Dendritic cell treated with granulocyte-macrophage colony-stimulating factor and Interleukin-4, amounts not matched to agents 40 ng/mL and 50 ng/mL, for 4 days (primary cell): ENCODE measurements around the gene CYGB.

ENCODE experiments used
- H3K27ac Mint-ChIP-seq: one replicate; pipeline ENCODE4 v1.8.0; 2022; ENCODE audit warnings: mild to moderate bottlenecking, mixed read lengths
- H3K27me3 Mint-ChIP-seq: one replicate; pipeline ENCODE4 v1.8.0; 2022; ENCODE audit warnings: mild to moderate bottlenecking, mixed read lengths
- H3K36me3 Mint-ChIP-seq: one replicate; pipeline ENCODE4 v1.8.0; 2022; ENCODE audit warnings: low read depth, mixed read lengths
- H3K4me1 Mint-ChIP-seq: one replicate; pipeline ENCODE4 v1.8.0; 2022; ENCODE audit warnings: low read depth, mixed read lengths
- H3K4me3 Mint-ChIP-seq: one replicate; pipeline ENCODE4 v1.8.0; 2022; ENCODE audit warnings: mild to moderate bottlenecking, moderate library complexity, mixed read lengths
- H3K9me3 Mint-ChIP-seq: one replicate; pipeline ENCODE4 v1.8.0; 2022; ENCODE audit warnings: mixed read lengths
- intact Hi-C: fragments of 100-400 bp; cut with micrococcal nuclease; formaldehyde crosslinking; loops from one replicate; pipeline ENCODE4 v1.15.0; 2022

Gene CYGB

DNA sequence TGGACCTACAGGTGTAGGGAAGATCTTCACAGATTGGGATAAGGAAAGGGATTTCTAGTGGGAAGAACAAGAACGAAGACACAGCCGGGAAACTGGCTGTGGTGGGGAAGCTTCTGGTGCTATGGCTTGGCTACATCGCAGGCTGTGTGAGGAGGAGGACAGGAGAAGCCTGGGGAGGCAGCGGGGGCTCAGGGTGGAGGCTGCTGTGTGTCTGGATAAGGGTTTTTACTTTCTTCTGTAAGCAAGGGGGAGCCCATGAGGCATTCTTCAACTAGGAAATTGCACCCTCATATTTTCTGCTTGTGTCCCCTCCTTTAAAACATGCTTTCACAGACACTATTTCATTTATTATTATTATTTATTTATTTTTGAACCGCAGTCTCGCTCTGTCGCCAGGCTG is 33.4 kb downstream of the CYGB start:
- Mint-ChIP-seq H3K4me3 (no peak overlapping the region), H3K36me3 (peaks cover 7% of the 10 kb centered on the region), H3K9me3 (no peaks in the 10 kb centered on the region), H3K27me3 (peaks cover 18% of the 10 kb centered on the region), H3K27ac (peak overlapping the region; percentile 35), H3K4me1 (peaks cover 56% of the 10 kb centered on the region)
- intact Hi-C loops = no loop called here

DNA sequence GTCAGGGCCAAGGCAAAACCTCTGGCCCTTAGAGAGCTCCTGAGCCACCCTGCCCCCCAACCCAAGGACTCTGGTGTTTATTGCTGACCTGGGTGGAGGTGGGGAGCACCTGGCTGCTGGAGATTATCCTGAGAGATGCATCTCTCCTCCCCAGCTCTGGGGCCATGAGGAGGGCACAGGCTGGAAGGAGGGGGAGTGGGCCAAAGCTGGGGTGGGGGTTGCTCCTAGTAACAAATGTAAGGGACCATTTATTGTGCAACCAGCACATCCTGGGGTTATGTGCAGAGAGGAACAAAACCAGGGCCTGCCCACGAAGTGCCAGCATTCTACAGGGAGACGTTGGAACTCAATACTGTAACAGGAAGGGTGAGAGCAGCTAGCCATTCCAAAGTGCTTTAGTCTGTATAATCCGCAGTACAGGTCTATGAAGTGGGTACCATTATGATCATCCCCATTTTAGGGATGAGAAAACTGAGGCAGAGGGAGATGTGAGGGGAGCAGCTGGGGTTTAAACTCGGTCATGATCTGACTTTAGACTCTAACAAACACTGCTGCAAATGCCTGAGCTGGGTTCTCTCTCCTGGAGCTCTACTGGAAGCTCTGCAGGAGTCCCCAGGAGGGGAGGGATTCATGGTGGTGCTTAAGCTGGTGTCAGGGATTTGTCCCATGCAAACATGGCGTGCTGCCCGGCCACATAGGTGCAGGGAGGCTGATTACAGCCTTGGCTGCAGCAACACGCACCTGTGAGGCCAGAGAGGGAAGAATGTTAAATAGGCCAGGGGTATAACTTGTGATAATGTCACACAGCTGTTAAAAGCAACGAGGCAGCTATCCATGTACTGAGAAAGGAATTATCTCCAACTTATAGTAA is 34.9 kb downstream of the CYGB start:
- H3K36me3 Mint-ChIP-seq = peaks cover 16% of the 10 kb centered on the region
- no peaks in the 10 kb centered on the region for H3K9me3 Mint-ChIP-seq
- peaks cover 71% of the 10 kb centered on the region for H3K4me1 Mint-ChIP-seq
- no peak overlapping the region for H3K4me3 Mint-ChIP-seq
- peaks cover 6% of the 10 kb centered on the region for H3K27me3 Mint-ChIP-seq
- H3K27ac Mint-ChIP-seq = peak overlapping the region; percentile 88
- intact Hi-C loops = no loop called here

DNA sequence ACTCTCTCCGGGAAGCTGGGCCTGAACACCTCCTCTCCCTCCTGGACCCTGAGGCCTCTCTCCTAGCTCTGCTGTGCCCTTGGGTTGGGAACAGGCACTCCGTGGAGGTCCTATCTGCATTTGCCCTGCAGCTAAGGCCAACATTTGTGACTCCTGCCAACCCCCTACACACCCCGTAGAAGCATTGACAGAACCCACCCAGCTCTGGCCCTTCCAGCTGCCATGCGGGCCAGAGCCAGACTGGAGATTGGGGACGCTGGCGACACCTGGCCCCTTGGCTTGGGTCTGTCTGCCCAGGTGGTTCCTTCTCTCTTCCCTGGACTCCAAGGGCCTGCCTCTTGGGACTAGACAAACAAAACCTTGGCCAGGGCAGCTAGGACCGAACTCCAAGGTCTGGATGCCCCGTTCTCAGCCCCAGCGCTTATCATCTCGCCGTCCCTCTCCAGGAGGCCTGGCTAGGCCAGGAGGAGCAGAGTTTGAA is 35.6 kb downstream of the CYGB start:
- H3K9me3 Mint-ChIP-seq = no peaks in the 10 kb centered on the region

DNA sequence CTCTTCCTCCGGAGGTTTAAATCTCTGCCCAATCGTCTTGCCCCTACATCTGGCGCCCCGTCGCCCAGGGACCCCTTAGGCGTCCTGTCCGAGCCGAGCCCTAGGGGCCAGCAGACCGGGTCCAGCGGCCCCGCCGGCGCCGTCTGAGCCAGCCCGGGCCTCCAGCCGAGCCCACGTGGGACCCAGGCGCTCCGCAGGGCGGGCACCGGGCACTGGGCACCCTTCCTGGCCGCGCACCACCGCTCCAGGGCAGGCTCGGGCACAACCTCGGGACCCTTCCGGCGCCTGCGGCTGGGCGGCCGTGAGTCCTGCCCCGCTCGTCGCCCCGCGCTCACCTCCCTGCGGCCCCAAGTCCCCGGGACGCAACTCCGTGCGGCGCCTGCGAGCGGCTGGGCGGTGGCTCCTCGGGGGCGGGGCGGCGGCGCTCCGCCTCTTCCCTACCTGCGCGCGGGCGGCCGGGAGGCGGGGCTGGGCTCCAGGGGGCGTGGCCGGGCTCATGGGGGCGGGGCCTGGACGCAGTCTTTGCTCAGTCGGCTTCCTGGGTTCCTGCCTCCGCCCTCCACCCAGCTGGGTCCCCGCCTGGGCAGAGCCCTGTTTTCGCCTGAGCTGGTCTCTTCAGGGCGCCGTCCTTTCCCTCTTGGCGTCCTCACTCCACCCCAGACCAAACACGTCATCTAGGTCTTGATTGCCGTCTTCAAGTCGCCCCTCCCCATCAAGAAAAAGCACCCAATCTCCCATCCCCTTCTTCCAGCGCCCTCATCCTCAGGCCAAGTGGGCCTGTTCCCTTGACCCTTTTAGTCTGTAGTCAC is 36.3 kb downstream of the CYGB start, which contains the start of gene RHBDF2:
Gene RHBDF2, minus strand, starts transcription at position 406 of the 809 bp plus-strand sequence. CDS start 19,899 bp downstream, outside the sequence.
- Mint-ChIP-seq H3K9me3 (no peaks in the 10 kb centered on the region), H3K4me1 (peaks cover 77% of the 10 kb centered on the region), H3K27me3 (no peaks in the 10 kb centered on the region)

More for the DNA sequence above, 35.6 kb downstream of the CYGB start:
- Mint-ChIP-seq H3K4me3 (peak overlapping the region; percentile 87), H3K4me1 (peaks cover 76% of the 10 kb centered on the region), H3K27me3 (peaks cover 1% of the 10 kb centered on the region), H3K36me3 (peaks cover 23% of the 10 kb centered on the region), H3K27ac (peak overlapping the region; percentile 88)
- intact Hi-C loops = loop anchor here (1.0 kb wide), 1 partner anchor 10 kb away; no protein-coding TSS in a partner anchor

DNA sequence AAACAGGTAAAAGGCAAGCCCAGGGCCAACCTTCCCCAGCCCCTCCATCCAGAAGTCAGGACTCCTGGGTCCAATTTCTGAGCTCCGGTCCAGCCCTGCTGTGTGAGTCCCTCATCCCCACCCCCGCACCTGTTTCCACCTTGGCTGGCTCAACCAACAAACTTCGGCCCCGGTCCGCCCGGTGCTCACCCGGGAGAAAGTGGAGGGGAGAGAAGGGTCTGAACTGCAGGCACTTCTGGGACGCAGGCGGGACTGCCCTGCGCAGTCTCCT is 36.8 kb downstream of the CYGB start:
- peak overlapping the region; percentile 88 for H3K27ac Mint-ChIP-seq
- H3K36me3 Mint-ChIP-seq = peaks cover 32% of the 10 kb centered on the region
- H3K4me3 Mint-ChIP-seq = peak overlapping the region; percentile 87
- intact Hi-C loops = loop anchor here (1.0 kb wide), 1 partner anchor 8 kb away; no protein-coding TSS in a partner anchor
- H3K27me3 Mint-ChIP-seq = no peaks in the 10 kb centered on the region
- peaks cover 78% of the 10 kb centered on the region for H3K4me1 Mint-ChIP-seq
- H3K9me3 Mint-ChIP-seq = no peaks in the 10 kb centered on the region

More for the DNA sequence above, 36.3 kb downstream of the CYGB start, which contains the start of gene RHBDF2:
- H3K27ac Mint-ChIP-seq = peak within 1 kb of the TSS; percentile 88
- H3K4me3 Mint-ChIP-seq = peak within 1 kb of the TSS; percentile 87
- intact Hi-C loops = loop anchor here (1.0 kb wide), 1 partner anchor 9 kb away; no protein-coding TSS in a partner anchor
- peaks cover 30% of the 10 kb centered on the region for H3K36me3 Mint-ChIP-seq

DNA sequence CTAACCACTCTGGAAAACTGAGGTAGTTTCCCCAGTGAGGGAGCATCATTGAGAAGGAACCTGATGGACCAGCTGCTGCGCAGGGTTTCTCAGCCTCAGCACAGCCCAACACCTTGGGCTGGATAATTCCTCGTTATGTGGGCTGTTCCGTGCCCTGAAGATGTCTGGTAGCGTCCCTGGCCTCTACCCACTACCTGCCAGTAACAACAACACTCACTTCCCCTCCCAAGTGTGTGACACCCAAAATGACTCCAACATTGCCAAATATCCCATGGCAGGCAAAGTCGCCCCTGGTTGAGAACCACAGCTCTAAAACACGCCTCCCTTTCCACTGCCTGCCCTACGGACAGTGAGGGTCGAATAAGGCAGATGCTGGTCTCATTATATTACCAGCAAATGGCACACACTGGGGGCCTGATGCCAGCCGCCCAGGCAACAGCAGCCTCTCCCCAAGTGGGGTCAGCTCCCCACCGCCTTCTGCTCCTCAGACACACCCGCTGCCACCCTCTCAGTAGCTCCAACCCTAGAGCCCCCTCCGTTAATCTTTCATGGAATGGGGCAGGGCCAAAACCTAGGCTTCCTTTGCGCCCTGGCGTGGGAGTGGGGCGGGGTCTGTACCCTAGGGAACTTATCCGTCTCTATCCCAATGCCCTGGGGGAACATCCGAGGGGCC is 37.3 kb downstream of the CYGB start:
- peak overlapping the region; percentile 88 for H3K27ac Mint-ChIP-seq
- no peaks in the 10 kb centered on the region for H3K9me3 Mint-ChIP-seq
- no peaks in the 10 kb centered on the region for H3K27me3 Mint-ChIP-seq
- H3K4me1 Mint-ChIP-seq = peaks cover 83% of the 10 kb centered on the region
- intact Hi-C loops = no loop called here
- H3K4me3 Mint-ChIP-seq = peak overlapping the region; percentile 87
- peaks cover 32% of the 10 kb centered on the region for H3K36me3 Mint-ChIP-seq

DNA sequence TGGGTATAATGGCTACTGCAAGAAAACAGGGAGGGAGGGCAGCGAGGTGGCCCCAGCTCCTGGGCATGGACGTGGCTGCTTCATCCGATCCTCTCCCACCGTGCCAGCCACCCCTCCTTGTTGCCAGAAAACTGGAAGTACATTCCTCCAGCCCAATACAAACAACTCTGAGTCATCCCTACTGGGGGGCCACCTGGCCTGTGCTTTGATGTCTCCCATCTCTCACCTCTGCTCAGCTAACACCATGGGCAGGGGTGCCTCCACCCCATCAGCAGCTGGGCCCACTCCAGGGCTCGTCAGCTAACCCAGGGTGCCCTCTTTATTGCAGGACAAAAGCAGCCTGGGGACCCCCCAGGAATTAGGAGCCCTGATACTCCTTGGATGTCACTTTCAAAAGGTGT is 38.2 kb downstream of the CYGB start:
- Mint-ChIP-seq H3K27ac (peak overlapping the region; percentile 79), H3K9me3 (no peaks in the 10 kb centered on the region), H3K27me3 (no peaks in the 10 kb centered on the region), H3K36me3 (peaks cover 32% of the 10 kb centered on the region), H3K4me3 (no peak overlapping the region), H3K4me1 (peaks cover 90% of the 10 kb centered on the region)
- intact Hi-C loops = loop anchor here (10.0 kb wide), 1 partner anchor 114 kb away; the partner anchor contains the start of gene SPHK1

DNA sequence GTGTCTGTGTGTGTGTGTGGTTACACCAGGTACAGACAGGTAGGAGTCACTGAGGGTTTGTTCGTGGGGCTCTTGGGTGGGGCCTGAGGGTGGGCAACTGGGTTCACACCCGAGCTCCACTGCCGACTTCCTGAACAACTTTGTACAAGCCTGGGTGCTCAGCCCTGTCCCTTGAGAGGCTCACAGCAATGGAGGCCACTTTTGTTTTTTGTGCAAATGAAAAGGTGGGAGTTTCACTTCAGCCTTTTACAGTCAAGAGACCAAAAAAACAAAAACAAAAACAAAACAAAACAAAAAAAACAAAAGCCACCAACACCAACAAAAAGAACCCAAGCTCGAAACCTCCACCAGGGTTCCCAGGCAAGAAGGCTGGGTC is 38.6 kb downstream of the CYGB start:
- intact Hi-C loops = loop anchor here (10.0 kb wide), 1 partner anchor 114 kb away; the partner anchor contains the start of gene SPHK1
- no peaks in the 10 kb centered on the region for H3K27me3 Mint-ChIP-seq
- no peak overlapping the region for H3K4me3 Mint-ChIP-seq
- peaks cover 32% of the 10 kb centered on the region for H3K36me3 Mint-ChIP-seq
- H3K27ac Mint-ChIP-seq = peak overlapping the region; percentile 79
- H3K4me1 Mint-ChIP-seq = peaks cover 90% of the 10 kb centered on the region
- H3K9me3 Mint-ChIP-seq = no peaks in the 10 kb centered on the region

DNA sequence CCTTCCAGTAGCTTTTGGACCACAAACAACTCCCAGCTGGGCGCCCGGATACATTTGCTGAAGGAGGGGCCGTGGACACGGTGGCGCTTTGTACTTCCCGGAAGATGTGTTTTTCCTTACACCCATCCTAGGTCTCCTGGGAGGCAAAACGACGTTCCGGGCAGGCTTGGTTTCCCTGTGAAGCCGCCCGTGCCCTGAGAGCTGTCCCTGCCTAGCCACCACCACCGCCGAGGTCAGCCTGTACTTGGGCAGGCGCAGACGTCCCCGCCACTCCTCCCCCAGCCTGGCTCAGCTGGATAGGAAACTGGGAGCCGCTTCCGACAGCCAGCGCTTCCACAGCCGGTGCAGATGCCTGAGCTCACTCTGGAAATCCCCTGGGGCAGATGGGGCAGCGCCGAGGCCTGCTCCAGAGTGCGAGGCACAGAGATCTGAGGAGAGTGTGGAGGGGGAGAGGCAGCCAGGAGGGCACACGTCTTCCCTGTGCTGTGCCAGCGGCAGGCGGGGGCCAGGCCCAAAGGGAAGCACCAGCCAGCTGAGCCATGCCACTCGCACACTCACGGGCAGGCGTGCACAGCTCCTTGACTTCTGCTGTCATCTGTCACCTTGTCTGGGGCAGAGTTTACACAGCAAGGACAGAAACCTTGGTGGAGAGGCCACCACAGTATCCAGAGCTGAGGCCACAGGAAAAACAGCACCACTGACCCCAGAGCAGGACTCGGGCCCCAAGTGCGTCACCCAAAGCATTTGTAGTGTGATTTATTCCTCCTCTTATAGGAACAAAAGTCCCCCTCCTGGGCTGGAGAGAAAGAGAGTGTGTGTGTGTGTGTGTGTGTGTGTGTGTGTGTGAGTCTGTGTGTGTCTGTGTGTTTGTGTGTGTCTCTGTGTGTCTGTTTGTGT is 39.3 kb downstream of the CYGB start:
- peaks cover 96% of the 10 kb centered on the region for H3K4me1 Mint-ChIP-seq
- H3K4me3 Mint-ChIP-seq = peak overlapping the region; percentile 25
- H3K9me3 Mint-ChIP-seq = no peaks in the 10 kb centered on the region
- peak overlapping the region; percentile 79 for H3K27ac Mint-ChIP-seq
- H3K36me3 Mint-ChIP-seq = peaks cover 32% of the 10 kb centered on the region
- H3K27me3 Mint-ChIP-seq = no peaks in the 10 kb centered on the region
- intact Hi-C loops = loop anchor here (10.0 kb wide), 1 partner anchor 113 kb away; the partner anchor contains the start of gene SPHK1

DNA sequence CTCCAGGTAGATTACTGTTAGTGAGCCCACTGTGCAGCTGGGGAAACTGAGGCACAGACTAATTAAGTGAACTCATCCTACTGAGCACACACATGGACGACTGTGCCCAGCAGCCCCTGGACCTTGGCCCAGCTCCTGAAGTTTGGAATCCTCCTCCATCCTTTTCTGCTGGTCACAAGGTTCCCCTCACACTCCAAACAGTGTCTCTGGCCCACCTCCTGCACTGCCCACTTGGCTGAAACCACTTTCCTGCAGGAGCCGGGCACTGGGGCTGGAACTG is 39.9 kb downstream of the CYGB start:
- intact Hi-C loops = loop anchor here (10.0 kb wide), 1 partner anchor 113 kb away; the partner anchor contains the start of gene SPHK1
- Mint-ChIP-seq H3K4me3 (peak overlapping the region; percentile 25), H3K9me3 (no peaks in the 10 kb centered on the region), H3K36me3 (peaks cover 32% of the 10 kb centered on the region), H3K27me3 (no peaks in the 10 kb centered on the region), H3K27ac (peak overlapping the region; percentile 79), H3K4me1 (peaks cover 97% of the 10 kb centered on the region)

DNA sequence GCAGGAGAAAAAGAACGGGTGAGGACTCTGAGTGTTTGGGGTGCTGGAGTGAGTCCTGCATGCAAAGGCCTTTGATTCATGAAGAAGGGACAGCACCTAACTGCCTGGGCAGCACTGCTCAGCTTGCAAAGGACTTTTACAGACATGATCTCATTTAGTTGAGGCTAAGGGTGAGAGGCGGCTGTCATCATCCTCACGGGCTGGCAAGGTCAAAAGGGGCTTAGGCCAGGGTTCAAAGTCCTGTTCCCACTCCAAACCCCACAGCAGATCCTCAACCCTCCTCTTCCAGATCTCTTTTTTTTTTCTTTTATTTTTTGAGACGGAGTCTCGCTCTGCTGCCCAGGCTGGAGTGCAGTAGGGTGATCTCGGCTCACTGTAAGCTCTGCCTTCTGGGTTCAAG is 41.0 kb downstream of the CYGB start:
- Mint-ChIP-seq H3K9me3 (no peaks in the 10 kb centered on the region), H3K4me1 (peaks cover 97% of the 10 kb centered on the region), H3K4me3 (no peak overlapping the region), H3K27me3 (no peaks in the 10 kb centered on the region), H3K36me3 (peaks cover 32% of the 10 kb centered on the region), H3K27ac (no peak overlapping the region)
- intact Hi-C loops = loop anchor here (10.0 kb wide), 1 partner anchor 112 kb away; the partner anchor contains the start of gene SPHK1

DNA sequence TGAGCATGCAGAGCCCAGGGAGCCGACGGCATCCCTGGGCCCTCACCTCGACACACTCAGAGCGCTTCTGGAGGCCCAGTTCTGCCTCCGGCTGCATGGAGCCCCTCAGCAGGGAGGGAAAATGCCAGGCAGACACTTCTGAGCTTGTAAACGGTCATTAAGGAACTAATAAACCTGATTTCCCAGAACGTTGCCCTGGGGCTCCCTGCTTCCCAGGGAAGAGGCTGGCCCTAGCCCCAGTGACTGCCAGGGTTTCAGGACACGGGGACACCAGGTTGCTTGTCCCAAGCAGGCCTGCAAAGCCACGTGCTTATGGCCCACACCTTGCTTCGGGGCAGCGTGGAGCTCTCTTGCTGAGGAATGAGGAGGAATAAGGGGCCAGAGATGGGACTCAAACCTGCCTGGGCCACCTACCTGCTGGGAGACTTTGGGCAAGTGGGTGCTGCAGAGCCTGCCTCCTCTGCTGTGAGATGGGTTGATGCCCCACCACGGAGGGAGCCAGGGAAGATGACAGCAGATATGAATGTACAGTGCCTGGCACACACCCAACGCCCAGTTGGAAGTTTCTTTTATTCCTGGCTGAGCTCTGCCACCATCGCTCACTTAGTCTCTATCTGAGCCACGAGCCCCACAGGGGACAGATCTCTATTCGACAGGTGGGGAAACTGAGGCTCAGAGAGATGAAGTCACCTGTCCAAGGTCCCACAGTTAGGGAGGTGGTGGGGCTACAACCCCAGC is 41.7 kb downstream of the CYGB start:
- H3K36me3 Mint-ChIP-seq = peaks cover 31% of the 10 kb centered on the region
- no peaks in the 10 kb centered on the region for H3K9me3 Mint-ChIP-seq
- intact Hi-C loops = loop anchor here (10.0 kb wide), 1 partner anchor 111 kb away; the partner anchor contains the start of gene SPHK1
- no peak overlapping the region for H3K27ac Mint-ChIP-seq
- H3K4me3 Mint-ChIP-seq = no peak overlapping the region
- H3K4me1 Mint-ChIP-seq = peaks cover 100% of the 10 kb centered on the region
- H3K27me3 Mint-ChIP-seq = no peaks in the 10 kb centered on the region
